GM12875 (cell line): Measurements from ENCODE around the gene RPS27L.

Source experiments
- H3K4me3 ChIP-seq: one replicate; pipeline ENCODE4 v1.5.1; 2011; ENCODE audit warnings: low read depth, low read length, control low read depth
- CTCF ChIP-seq: IDR thresholded peaks from 2 replicates; pipeline ENCODE4 v1.5.1; 2011; ENCODE audit warnings: low read depth, mild to moderate bottlenecking, control low read depth, inconsistent platforms, low read length, moderate library complexity, borderline replicate concordance; ENCODE audit not compliant: insufficient read depth

RPS27L gene

GRCh38 chr15:63172851-63173451 lies 15.7 kb upstream of the RPS27L start:
- no peak overlapping the region for H3K4me3 ChIP-seq
- no peak for TF ChIP-seq CTCF

GRCh38 chr15:63172376-63172775 lies 15.1 kb upstream of the RPS27L start:
- no peak for TF ChIP-seq CTCF
- no peak overlapping the region for H3K4me3 ChIP-seq

- no peak for TF ChIP-seq CTCF
- H3K4me3 ChIP-seq = no peak overlapping the region
Measured at GRCh38 chr15:63169788-63170187, 12.5 kb upstream of the RPS27L start.

GRCh38 chr15:63166219-63166618 lies 8.9 kb upstream of the RPS27L start:
- H3K4me3 ChIP-seq = no peak overlapping the region
- no peak for TF ChIP-seq CTCF

GRCh38 chr15:63165166-63165859 lies 8.0 kb upstream of the RPS27L start:
- no peak for TF ChIP-seq CTCF
- H3K4me3 ChIP-seq = no peak overlapping the region

GRCh38 chr15:63163217-63163616 lies 5.9 kb upstream of the RPS27L start:
- TF ChIP-seq CTCF = no peak
- no peak overlapping the region for H3K4me3 ChIP-seq

- no peak for TF ChIP-seq CTCF
- no peak overlapping the region for H3K4me3 ChIP-seq
Measured at GRCh38 chr15:63160638-63161037, 3.4 kb upstream of the RPS27L start.
